Measurements from ENCODE around the gene CCNL2. TPM values are rescaled to one million over a fixed set of nuclear protein-coding genes. Genes with fewer than 3 reads are reported as not detected.

Gene CCNL2
- total and polyA plus RNA-seq, 2 of the 13 experiments (the other 11 are each of a cell fraction or from before 2014, with no cell fraction given): 105 to 340 TPM

DNA sequence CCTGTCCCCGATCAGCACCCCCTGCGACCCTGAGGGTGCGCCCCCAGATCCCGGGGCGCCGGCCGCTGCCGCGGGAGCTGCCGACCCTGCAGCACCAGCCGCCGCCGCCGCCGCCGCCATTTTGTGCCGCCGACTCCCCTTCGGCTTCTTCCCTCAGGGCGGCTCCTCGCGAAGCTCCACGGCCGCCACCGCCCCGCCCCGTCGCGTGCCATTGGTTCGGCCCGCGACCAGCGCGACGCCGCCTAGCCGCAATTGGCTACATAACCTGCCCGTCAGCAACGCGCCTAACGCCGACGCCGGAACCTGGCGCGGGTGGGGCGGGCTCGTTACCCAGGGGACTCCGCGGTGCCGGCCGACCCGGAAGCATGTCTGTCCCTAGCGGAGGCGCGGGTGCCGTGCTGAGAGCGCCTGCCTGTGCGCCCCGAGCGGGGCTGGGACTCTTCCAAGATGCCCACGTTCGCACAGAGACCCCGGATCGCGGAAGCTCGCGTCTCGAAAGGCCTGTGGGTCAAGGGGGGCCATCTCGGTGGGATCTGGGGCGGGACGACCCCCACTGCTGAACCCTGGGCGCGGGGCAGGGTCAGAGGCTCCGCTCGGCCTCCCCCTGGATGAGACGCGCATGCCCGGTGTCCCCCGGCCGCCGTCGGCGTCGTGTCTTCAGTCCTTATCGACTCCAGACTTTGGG lies at the start of gene CCNL2 (continued):
- TF ChIP-seq, protein P1, sequence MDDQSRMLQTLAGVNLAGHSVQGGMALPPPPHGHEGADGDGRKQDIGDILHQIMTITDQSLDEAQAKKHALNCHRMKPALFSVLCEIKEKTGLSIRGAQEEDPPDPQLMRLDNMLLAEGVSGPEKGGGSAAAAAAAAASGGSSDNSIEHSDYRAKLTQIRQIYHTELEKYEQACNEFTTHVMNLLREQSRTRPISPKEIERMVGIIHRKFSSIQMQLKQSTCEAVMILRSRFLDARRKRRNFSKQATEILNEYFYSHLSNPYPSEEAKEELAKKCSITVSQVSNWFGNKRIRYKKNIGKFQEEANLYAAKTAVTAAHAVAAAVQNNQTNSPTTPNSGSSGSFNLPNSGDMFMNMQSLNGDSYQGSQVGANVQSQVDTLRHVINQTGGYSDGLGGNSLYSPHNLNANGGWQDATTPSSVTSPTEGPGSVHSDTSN (CRISPR knock-in tag; IDR thresholded peaks at IDR 0.05; ENCODE audit: borderline replicate concordance): peak; percentile 91; the same call in 1 of the 2 replicates
- TF ChIP-seq HNRNPUL1 (IDR thresholded peaks at IDR 0.05; ENCODE audit: low read depth, low read length): no peak
- TF ChIP-seq RFX1 (IDR thresholded peaks at IDR 0.05): peak; percentile 70
- TF ChIP-seq ZNF251 (CRISPR knock-in tag; IDR thresholded peaks at IDR 0.05): 0 out of 2 replicates have a peak, but pooled peaks have one; percentile 23
- TF ChIP-seq, protein P2, sequence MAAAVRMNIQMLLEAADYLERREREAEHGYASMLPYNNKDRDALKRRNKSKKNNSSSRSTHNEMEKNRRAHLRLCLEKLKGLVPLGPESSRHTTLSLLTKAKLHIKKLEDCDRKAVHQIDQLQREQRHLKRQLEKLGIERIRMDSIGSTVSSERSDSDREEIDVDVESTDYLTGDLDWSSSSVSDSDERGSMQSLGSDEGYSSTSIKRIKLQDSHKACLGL (CRISPR knock-in tag; IDR thresholded peaks at IDR 0.05): peak; percentile 85
- TF ChIP-seq FIP1L1 (IDR thresholded peaks at IDR 0.05; ENCODE audit: borderline replicate concordance, insufficient read depth, low read depth, low read length): no peak
- TF ChIP-seq HOXA7 (CRISPR knock-in tag; IDR thresholded peaks at IDR 0.05): no peak
- TF ChIP-seq, protein P3, sequence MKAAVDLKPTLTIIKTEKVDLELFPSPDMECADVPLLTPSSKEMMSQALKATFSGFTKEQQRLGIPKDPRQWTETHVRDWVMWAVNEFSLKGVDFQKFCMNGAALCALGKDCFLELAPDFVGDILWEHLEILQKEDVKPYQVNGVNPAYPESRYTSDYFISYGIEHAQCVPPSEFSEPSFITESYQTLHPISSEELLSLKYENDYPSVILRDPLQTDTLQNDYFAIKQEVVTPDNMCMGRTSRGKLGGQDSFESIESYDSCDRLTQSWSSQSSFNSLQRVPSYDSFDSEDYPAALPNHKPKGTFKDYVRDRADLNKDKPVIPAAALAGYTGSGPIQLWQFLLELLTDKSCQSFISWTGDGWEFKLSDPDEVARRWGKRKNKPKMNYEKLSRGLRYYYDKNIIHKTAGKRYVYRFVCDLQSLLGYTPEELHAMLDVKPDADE (CRISPR knock-in tag; IDR thresholded peaks at IDR 0.05): no peak
- TF ChIP-seq EP300 (IDR thresholded peaks at IDR 0.05; ENCODE audit: low read depth in 2 of 2, low read length in 2 of 2): no peak
- TF ChIP-seq EP300 (CRISPR knock-in tag; IDR thresholded peaks at IDR 0.05; ENCODE audit: borderline replicate concordance): no peak
- TF ChIP-seq MEF2D (CRISPR knock-in tag; IDR thresholded peaks at IDR 0.05): no peak
- TF ChIP-seq ZNF781 (CRISPR knock-in tag; IDR thresholded peaks at IDR 0.05; ENCODE audit: borderline replicate concordance, not compliant biosample characterization): no peak
- TF ChIP-seq PHF5A (CRISPR knock-in tag; IDR thresholded peaks at IDR 0.05; ENCODE audit: low read depth, unreplicated experiment): peak; percentile 53
- no peak for TF ChIP-seq EED (CRISPR knock-in tag; IDR thresholded peaks at IDR 0.05)
- TF ChIP-seq, protein P4, sequence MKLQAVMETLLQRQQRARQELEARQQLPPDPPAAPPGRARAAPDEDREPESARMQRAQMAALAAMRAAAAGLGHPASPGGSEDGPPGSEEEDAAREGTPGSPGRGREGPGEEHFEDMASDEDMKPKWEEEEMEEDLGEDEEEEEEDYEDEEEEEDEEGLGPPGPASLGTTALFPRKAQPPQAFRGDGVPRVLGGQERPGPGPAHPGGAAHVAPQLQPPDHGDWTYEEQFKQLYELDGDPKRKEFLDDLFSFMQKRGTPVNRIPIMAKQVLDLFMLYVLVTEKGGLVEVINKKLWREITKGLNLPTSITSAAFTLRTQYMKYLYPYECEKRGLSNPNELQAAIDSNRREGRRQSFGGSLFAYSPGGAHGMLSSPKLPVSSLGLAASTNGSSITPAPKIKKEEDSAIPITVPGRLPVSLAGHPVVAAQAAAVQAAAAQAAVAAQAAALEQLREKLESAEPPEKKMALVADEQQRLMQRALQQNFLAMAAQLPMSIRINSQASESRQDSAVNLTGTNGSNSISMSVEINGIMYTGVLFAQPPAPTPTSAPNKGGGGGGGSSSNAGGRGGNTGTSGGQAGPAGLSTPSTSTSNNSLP (IDR thresholded peaks at IDR 0.05; ENCODE audit: low read depth, low read length): no peak
- TF ChIP-seq CENPT (CRISPR knock-in tag; IDR thresholded peaks at IDR 0.05; ENCODE audit: low read depth): no peak
- TF ChIP-seq TBX3 (IDR thresholded peaks at IDR 0.05; ENCODE audit: borderline replicate concordance): peak; percentile 28; the same call in 1 of the 2 replicates
- 0 out of 2 replicates have a peak, but pooled peaks have one; percentile 41 for TF ChIP-seq ZIK1 (CRISPR knock-in tag; IDR thresholded peaks at IDR 0.05; ENCODE audit: borderline replicate concordance, low read depth)
- TF ChIP-seq HOXA3 (CRISPR knock-in tag; IDR thresholded peaks at IDR 0.05): peak; percentile 95; the same call in 1 of the 2 replicates
- TF ChIP-seq PAX8 (CRISPR knock-in tag; IDR thresholded peaks at IDR 0.05; ENCODE audit: borderline replicate concordance): peak; percentile 94; the same call in 1 of the 2 replicates
- no peak for TF ChIP-seq PPARG (CRISPR knock-in tag; conservative IDR thresholded peaks at IDR 0.05)
- peak; percentile 85 for TF ChIP-seq ZSCAN31 (CRISPR knock-in tag; IDR thresholded peaks at IDR 0.05; ENCODE audit: low read depth)
- no peak for TF ChIP-seq ZNF558 (CRISPR knock-in tag; IDR thresholded peaks at IDR 0.05; ENCODE audit: borderline replicate concordance)
- TF ChIP-seq, protein P5, sequence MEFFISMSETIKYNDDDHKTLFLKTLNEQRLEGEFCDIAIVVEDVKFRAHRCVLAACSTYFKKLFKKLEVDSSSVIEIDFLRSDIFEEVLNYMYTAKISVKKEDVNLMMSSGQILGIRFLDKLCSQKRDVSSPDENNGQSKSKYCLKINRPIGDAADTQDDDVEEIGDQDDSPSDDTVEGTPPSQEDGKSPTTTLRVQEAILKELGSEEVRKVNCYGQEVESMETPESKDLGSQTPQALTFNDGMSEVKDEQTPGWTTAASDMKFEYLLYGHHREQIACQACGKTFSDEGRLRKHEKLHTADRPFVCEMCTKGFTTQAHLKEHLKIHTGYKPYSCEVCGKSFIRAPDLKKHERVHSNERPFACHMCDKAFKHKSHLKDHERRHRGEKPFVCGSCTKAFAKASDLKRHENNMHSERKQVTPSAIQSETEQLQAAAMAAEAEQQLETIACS (CRISPR knock-in tag; IDR thresholded peaks at IDR 0.05): no peak
- no peak for TF ChIP-seq STAT5B (CRISPR knock-in tag; IDR thresholded peaks at IDR 0.05)
